Measurements from ENCODE around the gene DDX47.
"Not testable (repeated sequence)": the region's sequence is repeated elsewhere in the genome, so short reads cannot be mapped to it uniquely, and the experiment has no call there.

The DDX47 gene

GRCh38 chr12:12796928-12797793 lies 16.0 kb upstream of the DDX47 start:
- DNase-seq (ENCODE audit: low spot score) = no peak
- no peak for FAIRE-seq

- no peak for DNase-seq (ENCODE audit: low spot score)
- FAIRE-seq = no peak
Observed at GRCh38 chr12:12797794-12798152, 15.4 kb upstream of the DDX47 start.

DNA sequence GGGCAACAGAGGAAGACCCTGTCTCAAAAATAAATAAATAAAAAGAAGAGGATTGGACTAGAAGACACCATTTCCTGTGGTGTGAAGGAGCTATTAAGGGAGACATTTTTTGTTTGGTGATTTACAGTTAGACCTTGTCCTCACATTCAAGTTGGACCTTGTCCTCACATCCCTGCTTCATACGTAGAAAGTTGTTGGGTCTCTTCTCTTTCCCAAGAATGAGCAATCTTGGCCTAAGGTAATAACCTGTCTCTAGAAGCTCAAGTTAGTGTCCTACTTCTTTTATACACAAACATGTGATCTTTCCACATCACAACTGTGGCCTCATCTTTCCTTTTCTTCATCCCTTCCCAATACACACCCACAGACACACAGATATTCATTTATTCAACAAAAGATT lies 14.7 kb upstream of the DDX47 start:
- FAIRE-seq = no peak
- no peak for DNase-seq (ENCODE audit: low spot score)

GRCh38 chr12:12799163-12799920 lies 13.8 kb upstream of the DDX47 start:
- DNase-seq (ENCODE audit: low spot score) (no peak), FAIRE-seq (no peak)

DNA sequence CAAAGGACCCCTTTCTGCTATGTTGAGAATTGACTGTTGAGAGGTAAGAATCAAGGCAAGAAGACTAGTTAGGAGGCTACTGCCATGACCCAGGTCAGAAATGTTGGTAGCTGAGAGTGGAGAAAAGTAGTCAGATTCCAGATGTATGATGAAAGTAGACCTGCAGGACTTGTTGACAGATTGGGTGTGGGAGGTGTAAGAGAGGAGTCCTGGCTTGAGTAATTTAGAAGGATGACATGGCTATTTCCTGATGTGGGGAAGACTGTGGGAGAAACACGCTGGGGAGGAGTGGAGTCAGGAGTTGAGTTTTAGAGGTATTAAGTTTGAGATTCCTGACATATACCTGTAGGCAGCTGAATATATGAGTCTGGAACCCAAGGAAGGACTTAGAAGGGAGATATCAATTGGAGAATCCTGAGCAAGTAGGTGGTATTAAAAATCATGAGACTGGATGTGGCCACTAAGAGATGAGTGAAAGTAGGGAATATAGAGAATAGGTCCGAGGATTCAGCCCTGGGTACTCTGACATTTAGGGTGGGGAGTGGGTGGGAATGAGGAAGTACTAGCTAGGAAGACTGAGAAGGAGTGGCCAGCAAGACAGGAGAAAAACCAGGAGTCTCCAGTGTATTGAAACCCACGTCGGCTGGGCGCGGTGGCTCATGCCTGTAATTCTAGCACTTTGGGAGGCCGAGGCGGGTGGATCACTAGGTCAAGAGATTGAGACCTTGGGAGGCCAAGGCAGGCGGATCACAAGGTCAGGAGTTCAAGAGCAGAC lies 12.6 kb upstream of the DDX47 start:
- FAIRE-seq (no peak), DNase-seq (ENCODE audit: low spot score) (no peak)

DNA sequence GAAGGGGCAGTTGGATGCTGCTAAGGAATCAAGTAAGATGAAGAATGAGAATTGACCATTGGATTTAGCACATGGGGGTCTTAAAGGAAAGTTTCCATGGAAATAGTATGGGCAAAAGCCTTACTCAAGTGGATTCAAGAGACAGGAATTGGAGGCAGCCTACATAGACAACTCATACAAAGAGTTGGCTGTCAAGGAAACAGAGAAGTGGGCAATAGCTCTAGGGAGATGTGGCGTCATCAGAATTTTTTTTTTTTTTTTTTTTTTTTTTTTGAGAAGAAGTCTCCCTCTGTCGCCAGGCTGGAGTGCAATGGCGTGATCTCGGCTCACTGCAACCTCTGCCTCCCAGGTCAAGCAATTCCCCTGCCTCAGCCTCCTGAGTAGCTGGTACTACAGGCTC lies 11.5 kb upstream of the DDX47 start:
- not testable (repeated sequence) for DNase-seq (ENCODE audit: low spot score); FAIRE-seq

DNA sequence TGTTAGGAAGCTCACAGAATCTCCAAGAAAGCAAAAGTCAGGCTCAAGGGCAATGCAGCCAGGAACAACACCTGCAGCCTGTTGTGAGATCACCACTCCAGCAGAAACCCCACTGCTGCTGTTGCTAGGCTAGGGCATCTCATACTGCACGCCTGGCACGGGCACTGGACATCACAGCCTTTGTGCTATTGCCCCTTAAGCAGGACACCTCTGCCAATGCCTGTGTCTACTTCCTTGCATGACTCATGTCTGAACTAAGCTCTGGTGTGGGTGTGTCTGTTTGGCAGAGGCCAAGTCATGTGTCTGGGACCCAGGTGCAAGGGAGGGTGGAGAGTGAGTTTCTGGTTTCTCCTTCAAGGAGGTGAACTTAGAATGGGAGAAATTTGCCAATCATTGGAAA lies 10.0 kb upstream of the DDX47 start:
- peak; percentile 86 for FAIRE-seq
- peak; percentile 94 for DNase-seq (ENCODE audit: low spot score)

- FAIRE-seq (no peak), DNase-seq (ENCODE audit: low spot score) (peak; percentile 54)
Observed at GRCh38 chr12:12804011-12804410, 9.1 kb upstream of the DDX47 start.

- FAIRE-seq = peak; percentile 84
- DNase-seq (ENCODE audit: low spot score) = peak; percentile 89
Observed at GRCh38 chr12:12804432-12804886, 8.7 kb upstream of the DDX47 start.

DNA sequence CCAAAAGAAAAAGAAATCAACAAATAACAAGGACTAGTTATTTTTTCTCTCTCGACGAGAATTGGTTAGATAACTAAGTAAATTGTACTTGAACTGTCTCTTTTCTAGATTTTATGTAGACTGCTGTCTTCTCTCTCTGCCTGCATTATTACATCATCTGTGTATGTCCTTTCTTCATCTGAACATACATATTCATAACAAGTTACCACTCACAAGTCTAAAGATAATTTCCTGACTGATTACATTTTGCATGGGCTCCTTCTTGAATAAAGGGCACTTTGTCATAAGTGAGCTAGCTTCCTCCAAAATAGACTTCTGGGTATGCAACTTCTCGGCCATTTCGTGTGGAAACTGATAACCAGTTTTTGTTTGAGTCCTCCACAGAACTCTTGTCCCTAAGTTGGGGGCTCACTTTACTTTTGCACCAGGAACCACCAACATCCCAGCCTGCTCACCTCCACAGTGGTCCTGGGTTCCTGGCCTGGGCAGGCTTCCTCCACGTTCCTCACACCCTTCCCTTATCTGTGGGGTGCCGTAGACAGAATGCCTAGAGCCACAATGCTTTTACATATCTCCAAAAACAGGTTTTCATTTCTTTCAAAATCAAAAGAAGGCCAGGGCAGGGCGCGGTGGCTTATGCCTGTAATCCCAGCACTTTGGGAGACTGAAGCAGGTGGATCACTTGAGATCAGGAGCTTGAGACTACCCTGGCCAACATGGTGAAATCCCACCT lies 6.2 kb upstream of the DDX47 start:
- no peak for FAIRE-seq
- DNase-seq (ENCODE audit: low spot score) = no peak

DNA sequence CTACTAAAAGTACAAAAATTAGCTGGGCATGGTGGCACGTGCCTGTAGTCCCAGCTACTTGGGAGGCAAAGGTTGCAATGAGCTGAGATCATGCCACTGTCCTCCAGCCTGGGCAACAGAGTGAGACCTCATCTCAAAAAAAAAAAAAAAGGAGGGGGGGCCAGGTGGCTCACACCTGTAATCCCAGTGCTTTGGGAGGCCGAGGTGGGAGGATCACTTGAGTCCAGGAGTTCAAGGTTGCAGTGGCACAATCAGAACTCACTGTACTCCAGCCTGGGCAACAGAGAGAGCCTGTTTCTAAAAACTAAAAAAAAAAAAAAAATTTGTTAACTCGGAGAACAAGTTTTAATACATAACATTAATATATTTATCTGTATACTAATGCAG lies 5.6 kb upstream of the DDX47 start:
- not testable (repeated sequence) for FAIRE-seq

DNA sequence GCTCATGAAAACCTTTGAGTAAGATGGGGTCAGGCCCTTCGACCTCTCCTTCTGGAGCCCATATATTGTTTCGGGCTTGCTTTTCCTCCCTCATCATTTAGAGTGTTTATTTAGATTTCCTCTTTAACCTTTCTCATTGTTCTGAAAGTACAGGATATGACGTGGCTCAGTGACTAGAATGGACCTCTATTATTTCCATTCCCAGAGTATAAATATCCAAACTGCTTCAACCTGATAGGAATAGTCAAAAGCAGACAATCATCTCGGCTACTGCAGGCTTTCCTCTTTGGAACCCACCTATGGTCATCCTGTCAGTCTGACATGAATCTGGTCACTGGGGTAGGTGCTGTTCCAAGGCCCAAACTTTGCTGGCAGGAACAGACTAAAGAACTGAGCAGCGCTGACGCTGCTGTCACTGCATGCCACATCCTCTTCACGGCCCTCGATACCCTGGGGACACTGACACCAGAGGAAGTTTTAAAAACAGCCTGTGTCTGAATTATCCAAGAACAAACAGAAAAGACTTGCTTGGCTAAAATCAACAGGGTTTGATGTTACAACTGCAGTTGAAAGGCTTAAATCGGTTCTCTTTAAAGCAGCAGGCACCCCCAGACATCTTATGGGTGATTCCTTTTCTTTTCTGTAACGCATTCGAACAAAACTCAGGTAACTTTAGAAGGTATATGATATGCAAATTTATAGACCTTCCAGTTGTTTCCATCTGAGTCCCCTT lies 5.0 kb upstream of the DDX47 start:
- no peak for FAIRE-seq
- DNase-seq (ENCODE audit: low spot score) = no peak

More for the DNA sequence above, 5.6 kb upstream of the DDX47 start:
- DNase-seq (ENCODE audit: low spot score) = not testable (repeated sequence)

- DNase-seq (ENCODE audit: low spot score) (no peak), FAIRE-seq (no peak)
Observed at GRCh38 chr12:12810553-12811021, 2.6 kb upstream of the DDX47 start.

- DNase-seq (ENCODE audit: low spot score) (no peak), FAIRE-seq (no peak)
Observed at GRCh38 chr12:12811343-12811742, 1.8 kb upstream of the DDX47 start.

DNA sequence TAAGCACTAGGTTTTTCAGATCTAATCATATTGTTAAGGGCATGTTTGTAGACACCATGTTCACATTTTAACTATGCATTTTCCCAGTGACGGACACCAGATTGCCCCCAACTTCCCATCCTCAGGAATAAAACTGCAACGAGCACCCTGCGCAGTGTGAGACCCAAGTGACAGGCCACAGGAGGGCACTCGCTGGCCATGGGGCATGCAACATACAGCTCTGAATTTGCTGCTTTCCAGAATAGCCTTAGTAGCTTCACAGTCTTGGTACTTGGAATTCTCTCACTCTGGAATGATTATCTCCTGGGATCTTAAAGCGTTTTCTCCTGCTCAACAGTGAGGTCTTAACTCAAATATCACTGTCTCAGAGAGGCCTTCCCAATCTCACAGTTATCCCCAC lies 972 bp upstream of the DDX47 start:
- DNase-seq (ENCODE audit: low spot score) = no peak

DNA sequence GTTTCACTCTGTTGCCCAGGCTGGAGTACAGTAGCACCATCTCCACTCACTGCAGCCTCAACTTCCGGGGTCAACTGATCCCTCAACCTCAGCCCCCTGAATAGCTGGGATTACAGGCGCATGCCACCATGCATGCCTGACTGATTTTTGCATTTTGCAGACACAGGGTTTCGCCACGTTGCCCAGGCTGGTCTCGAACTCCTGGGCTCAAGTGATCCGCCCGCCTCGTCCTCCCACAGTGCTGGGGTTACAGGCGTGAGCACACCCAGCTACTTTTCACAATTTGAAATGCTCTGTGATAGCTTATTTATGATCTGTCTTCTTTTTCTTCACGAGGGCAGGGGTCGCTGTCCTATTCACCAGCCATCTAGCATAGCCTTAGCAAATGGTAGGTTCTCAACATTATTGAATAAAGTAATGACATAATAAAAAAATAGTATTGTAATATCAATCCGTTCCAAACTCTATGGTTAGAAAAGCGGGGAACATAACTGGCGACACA lies 477 bp upstream of the DDX47 start:
- DNase-seq (ENCODE audit: low spot score) (no peak), FAIRE-seq (no peak)

More for the DNA sequence above, 972 bp upstream of the DDX47 start:
- FAIRE-seq = no peak

DNA sequence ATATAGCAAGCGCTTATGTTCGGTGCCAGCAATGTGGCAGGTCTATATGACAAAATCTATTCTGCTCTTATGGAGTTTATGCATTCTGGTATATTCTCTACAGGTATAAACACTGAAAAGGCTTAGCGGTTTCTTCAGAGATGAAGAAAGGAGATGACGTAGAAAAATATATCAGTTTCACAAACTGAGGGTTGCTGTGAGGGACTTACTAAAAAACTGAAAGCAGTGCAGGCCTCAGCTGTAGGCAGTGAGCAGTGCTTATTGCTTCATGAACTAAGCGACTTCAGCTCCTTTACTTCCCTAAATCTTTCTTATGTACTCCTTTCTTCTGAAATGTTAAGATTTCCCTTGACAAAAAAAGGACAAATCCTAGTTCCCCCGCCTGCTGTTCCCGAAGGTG lies 4.5 kb downstream of the DDX47 start:
- FAIRE-seq = no peak
- no peak for DNase-seq (ENCODE audit: low spot score)

DNA sequence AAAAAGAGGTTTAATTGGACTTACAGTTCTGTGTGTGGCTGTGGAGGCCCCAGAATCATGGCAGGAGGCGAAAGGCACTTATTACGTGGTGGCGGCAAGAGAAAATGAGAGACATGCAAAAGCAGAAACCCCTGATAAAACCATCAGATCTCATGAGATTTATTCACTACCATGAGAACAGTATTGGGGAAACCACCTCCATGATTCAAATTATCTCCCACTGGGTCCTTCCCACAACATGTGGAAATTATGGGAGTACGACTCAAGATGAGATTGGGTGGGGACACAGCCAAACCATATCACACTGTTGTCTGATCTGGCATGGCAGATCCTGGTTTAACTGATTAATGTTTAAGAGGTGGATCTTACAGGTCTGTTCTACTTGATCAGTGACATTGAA lies 5.6 kb downstream of the DDX47 start:
- peak; percentile 52 for DNase-seq (ENCODE audit: low spot score)
- FAIRE-seq = peak; percentile 80

DNA sequence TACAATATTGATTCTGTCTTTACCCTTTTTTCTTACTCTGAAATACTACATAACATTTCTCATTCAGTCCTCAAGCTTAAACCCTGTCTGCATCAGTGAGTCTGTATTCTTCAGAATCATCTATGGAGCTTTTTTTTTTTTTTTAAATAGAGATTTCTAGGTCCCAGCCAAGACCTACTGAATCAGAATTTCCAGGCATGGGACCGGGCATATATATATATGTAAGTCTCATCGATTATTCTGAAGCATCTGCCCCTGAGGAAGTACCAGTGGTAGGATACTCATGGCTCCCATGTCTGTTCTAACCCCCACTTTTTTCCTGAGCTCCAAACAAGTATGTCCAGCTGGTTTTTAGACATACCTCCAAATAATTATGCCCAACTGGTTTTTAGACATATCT lies 6.1 kb downstream of the DDX47 start:
- no peak for DNase-seq (ENCODE audit: low spot score)
- FAIRE-seq = no peak

DNA sequence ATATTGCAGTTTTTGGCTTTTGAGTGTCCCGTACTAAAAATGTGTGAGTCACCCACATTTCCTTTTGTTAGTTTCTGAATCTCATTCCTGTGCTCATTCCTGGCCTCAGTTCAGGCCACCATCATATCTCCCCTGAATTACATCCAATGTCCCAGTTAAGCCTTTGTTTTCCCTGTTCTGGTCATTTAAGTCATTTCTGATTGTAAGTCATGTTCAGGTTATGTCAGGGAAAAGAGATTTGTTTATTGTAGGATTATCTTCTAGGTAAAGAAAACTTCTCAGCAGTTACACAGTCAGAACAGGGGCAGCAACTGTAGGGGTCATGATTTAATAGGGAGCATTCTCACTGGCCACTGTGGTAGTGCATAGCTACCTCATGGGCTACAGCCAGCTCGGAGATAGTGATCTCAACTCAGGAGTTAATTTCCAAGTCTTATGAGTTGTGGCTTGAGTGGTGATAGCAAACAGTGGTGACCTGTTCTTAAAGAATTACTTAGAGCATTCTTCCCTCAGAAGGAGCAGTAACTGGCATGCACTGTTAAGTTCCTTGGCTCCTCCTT lies 6.7 kb downstream of the DDX47 start:
- peak; percentile 97 for FAIRE-seq
- DNase-seq (ENCODE audit: low spot score) = peak; percentile 97

All from RCC 7860 (cell line).